Thoracic aorta (tissue), 2 donors: ENCODE measurements around the gene SNX3. TPM values are rescaled to one million over a fixed set of nuclear protein-coding genes. Genes with fewer than 3 reads are reported as not detected.
"Not testable (repeated sequence)": the region's sequence is repeated elsewhere in the genome, so short reads cannot be mapped to it uniquely, and the experiment has no call there.

ENCODE experiments used
- ATAC-seq: fragments of 150-250 bp; one replicate; pipeline ENCODE4 v1.8.0; 2017; ENCODE audit warnings: low read depth; ENCODE audit not compliant: insufficient number of reproducible peaks, low FRiP score
- DNase-seq: peaks from one replicate; pipeline ENCODE4 v3.0.0-alpha.2; 2020; ENCODE audit warnings: low spot score
- H3K27ac ChIP-seq, 2 donors: fragments of 200-600 bp; sonication (generic); 1 replicate in 1 of 2; 2 replicates in 1 of 2; pipeline ENCODE4 v1.5.1; 2016; ENCODE audit warnings: mild to moderate bottlenecking in 2 of 2, moderate library complexity in 2 of 2
- H3K27me3 ChIP-seq: fragments of 200-600 bp; sonication (generic); replicated peaks from 2 replicates; pipeline ENCODE4 v1.6.0; 2016; ENCODE audit warnings: mild to moderate bottlenecking; ENCODE audit not compliant: insufficient read depth
- H3K36me3 ChIP-seq: fragments of 200-600 bp; sonication (generic); one replicate; pipeline ENCODE4 v1.5.1; 2016
- H3K4me1 ChIP-seq, 2 donors: fragments of 200-600 bp; sonication (generic); 1 replicate in 1 of 2; 2 replicates in 1 of 2; pipeline versions ENCODE4 v1.5.1 to v1.6.0; 2016; ENCODE audit warnings: low read depth in 2 of 2, mild to moderate bottlenecking in 1 of 2; ENCODE audit not compliant: control insufficient read depth in 1 of 2
- H3K4me3 ChIP-seq: fragments of 200-600 bp; sonication (generic); 2 replicates; pipeline ENCODE4 v1.5.1; 2016; ENCODE audit warnings: mild to moderate bottlenecking
- H3K9me3 ChIP-seq: fragments of 200-600 bp; sonication (generic); 2 replicates; pipeline ENCODE4 v1.5.1; 2016
- total RNA-seq, 2 donors: library from RNA; depleted of rRNA; stranded (reverse); fragments of >200 nt; gene quantifications; one replicate each; pipeline versions ENCODE4 v1.1.0 to v1.2.3, GENCODE V29; 2016
- TF ChIP-seq, protein P1 (sequence below): fragments of 200-600 bp; sonication (generic); IDR thresholded peaks from one replicate; pipeline ENCODE4 v1.5.1; 2019; ENCODE audit warnings: antibody characterized with exemption

The SNX3 gene
- total RNA-seq, 2 donors from 2014 or later = 110 to 122 TPM

GRCh38 chr6:108295676-108296075 is 34.8 kb upstream of the SNX3 start:
- Histone ChIP-seq H3K27ac (peak overlapping the region in 1 of 2 donors; percentile 84), H3K4me3 (peak overlapping the region; percentile 84), H3K9me3 (no peaks in the 10 kb centered on the region), H3K4me1 (peaks cover 6 to 7% of the 10 kb centered on the region in 2 donors), H3K36me3 (no peaks in the 10 kb centered on the region), H3K27me3 (no peaks in the 10 kb centered on the region)
- no peak for DNase-seq
- TF ChIP-seq, protein P1, sequence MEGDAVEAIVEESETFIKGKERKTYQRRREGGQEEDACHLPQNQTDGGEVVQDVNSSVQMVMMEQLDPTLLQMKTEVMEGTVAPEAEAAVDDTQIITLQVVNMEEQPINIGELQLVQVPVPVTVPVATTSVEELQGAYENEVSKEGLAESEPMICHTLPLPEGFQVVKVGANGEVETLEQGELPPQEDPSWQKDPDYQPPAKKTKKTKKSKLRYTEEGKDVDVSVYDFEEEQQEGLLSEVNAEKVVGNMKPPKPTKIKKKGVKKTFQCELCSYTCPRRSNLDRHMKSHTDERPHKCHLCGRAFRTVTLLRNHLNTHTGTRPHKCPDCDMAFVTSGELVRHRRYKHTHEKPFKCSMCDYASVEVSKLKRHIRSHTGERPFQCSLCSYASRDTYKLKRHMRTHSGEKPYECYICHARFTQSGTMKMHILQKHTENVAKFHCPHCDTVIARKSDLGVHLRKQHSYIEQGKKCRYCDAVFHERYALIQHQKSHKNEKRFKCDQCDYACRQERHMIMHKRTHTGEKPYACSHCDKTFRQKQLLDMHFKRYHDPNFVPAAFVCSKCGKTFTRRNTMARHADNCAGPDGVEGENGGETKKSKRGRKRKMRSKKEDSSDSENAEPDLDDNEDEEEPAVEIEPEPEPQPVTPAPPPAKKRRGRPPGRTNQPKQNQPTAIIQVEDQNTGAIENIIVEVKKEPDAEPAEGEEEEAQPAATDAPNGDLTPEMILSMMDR = no peak
- ATAC-seq = no peak

GRCh38 chr6:108294727-108295625 is 34.1 kb upstream of the SNX3 start, which contains the start of gene AFG1L:
AFG1L (plus strand) TSS chr6:108295054; CDS start chr6:108295080, 26 bp downstream.
- DNase-seq = peak; percentile 76
- H3K36me3 ChIP-seq = no peaks in the 10 kb centered on the region
- peak within 1 kb of the TSS; percentile 81 to 84 for H3K27ac ChIP-seq
- ATAC-seq = peak; percentile 70
- H3K4me1 ChIP-seq = peaks cover 6 to 7% of the 10 kb centered on the region in 2 donors
- H3K9me3 ChIP-seq = no peaks in the 10 kb centered on the region
- no peaks in the 10 kb centered on the region for H3K27me3 ChIP-seq
- H3K4me3 ChIP-seq = peak within 1 kb of the TSS; percentile 84
- TF ChIP-seq, protein P1 = no peak

DNA sequence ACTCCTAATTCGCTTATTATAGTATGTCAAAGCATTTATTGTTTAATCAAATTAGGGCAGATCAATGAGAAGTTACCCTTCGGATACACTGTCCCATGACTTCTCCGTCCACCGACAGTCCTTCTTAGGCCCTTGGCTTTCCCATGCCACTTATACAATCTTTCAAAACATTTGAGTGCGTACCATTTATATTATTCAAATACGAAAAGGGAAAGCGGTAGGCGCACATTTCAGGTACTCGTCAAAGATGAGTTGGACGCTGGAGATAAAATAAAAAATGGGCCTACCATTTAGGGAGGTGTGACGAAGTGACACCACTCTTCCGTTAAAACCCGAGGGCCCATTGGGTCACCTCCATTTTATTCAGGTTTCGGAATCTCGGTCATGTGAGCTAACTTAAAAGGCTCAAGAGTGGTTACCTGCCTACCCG is 33.5 kb upstream of the SNX3 start:
- peaks cover 6 to 7% of the 10 kb centered on the region in 2 donors for H3K4me1 ChIP-seq
- TF ChIP-seq, protein P1 = no peak
- peak overlapping the region; percentile 81 to 84 for H3K27ac ChIP-seq
- no peaks in the 10 kb centered on the region for H3K36me3 ChIP-seq
- H3K9me3 ChIP-seq = no peaks in the 10 kb centered on the region
- DNase-seq = no peak
- ATAC-seq = peak; percentile 67
- H3K4me3 ChIP-seq = peak overlapping the region; percentile 84
- H3K27me3 ChIP-seq = no peaks in the 10 kb centered on the region

GRCh38 chr6:108293527-108294296 is 32.9 kb upstream of the SNX3 start:
- TF ChIP-seq, protein P1 = no peak
- Histone ChIP-seq H3K4me3 (peak overlapping the region; percentile 84), H3K4me1 (peaks cover 6 to 7% of the 10 kb centered on the region in 2 donors), H3K27ac (no peak overlapping the region), H3K36me3 (no peaks in the 10 kb centered on the region), H3K9me3 (no peaks in the 10 kb centered on the region), H3K27me3 (no peaks in the 10 kb centered on the region)
- DNase-seq (no peak), ATAC-seq (no peak)

DNA sequence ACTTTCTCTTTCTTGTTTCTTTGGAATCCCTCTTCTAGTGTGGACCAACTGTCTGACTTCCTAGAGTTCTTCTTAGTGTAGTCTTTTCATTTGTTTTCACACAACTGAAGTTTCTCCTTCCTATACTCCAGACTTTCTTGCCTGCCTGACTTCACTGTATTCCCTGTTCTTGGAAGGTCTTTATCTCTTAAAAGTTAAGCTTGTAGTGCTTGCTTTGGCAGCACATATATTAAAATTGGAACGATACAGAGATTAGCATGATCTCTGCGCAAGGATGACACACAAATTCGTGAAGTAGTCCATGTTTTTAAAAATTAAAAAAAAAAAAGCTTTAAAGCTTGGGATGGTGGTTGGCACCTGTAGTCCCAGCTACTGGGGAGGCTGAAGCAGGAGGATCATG is 31.7 kb upstream of the SNX3 start:
- H3K27ac ChIP-seq, H3K9me3 ChIP-seq, DNase-seq, ATAC-seq, H3K27me3 ChIP-seq, H3K4me3 ChIP-seq, H3K4me1 ChIP-seq, H3K36me3 ChIP-seq: not testable (repeated sequence)
